Embryonic facial prominence (tissue), 1 donor: ENCODE data around the gene AKR1C2.
"Not testable (repeated sequence)": the region's sequence is repeated elsewhere in the genome, so short reads cannot be mapped to it uniquely, and the experiment has no call there.

ENCODE experiments used
- DNase-seq: peaks from one replicate; pipeline ENCODE4 v3.0.0-alpha.2; 2016; ENCODE audit errors: extremely low spot score

AKR1C2 gene

GRCh38 chr10:5025461-5025881, 21.8 kb upstream of the AKR1C2 start:
- not testable (repeated sequence) for DNase-seq

GRCh38 chr10:5023177-5023805, 19.6 kb upstream of the AKR1C2 start:
- DNase-seq, result no peak

GRCh38 chr10:5021624-5022290, 18.1 kb upstream of the AKR1C2 start:
- DNase-seq, result not testable (repeated sequence)

GRCh38 chr10:5019770-5020612, 16.3 kb upstream of the AKR1C2 start:
- not testable (repeated sequence) for DNase-seq

- DNase-seq, result not testable (repeated sequence)
Measured at GRCh38 chr10:5018671-5019277, 15.1 kb upstream of the AKR1C2 start.

- DNase-seq, result no peak
Measured at GRCh38 chr10:5018134-5018533, 14.5 kb upstream of the AKR1C2 start.

- DNase-seq, result no peak
Measured at GRCh38 chr10:5014936-5015335, 11.3 kb upstream of the AKR1C2 start.

GRCh38 chr10:5014200-5014910, 10.7 kb upstream of the AKR1C2 start:
- DNase-seq, result not testable (repeated sequence)

- DNase-seq, result no peak
Measured at GRCh38 chr10:5013385-5013784, 9.7 kb upstream of the AKR1C2 start.

GRCh38 chr10:5012595-5012994, 8.9 kb upstream of the AKR1C2 start:
- DNase-seq, result no peak

GRCh38 chr10:5011392-5011791, 7.7 kb upstream of the AKR1C2 start:
- not testable (repeated sequence) for DNase-seq

- DNase-seq, result not testable (repeated sequence)
Measured at GRCh38 chr10:5010043-5010442, 6.4 kb upstream of the AKR1C2 start.

- not testable (repeated sequence) for DNase-seq
Measured at GRCh38 chr10:5008857-5009548, 5.3 kb upstream of the AKR1C2 start.

- not testable (repeated sequence) for DNase-seq
Measured at GRCh38 chr10:5004501-5004900, 844 bp upstream of the AKR1C2 start.

GRCh38 chr10:5004030-5004385, 351 bp upstream of the AKR1C2 start:
- DNase-seq, result not testable (repeated sequence)

GRCh38 chr10:5002013-5002727, 1.5 kb downstream of the AKR1C2 start:
- DNase-seq, result no peak

- DNase-seq, result no peak
Measured at GRCh38 chr10:4998671-4999070, 5.0 kb downstream of the AKR1C2 start.

- DNase-seq, result not testable (repeated sequence)
Measured at GRCh38 chr10:4994260-4994659, 9.4 kb downstream of the AKR1C2 start.

- DNase-seq, result not testable (repeated sequence)
Measured at GRCh38 chr10:4992564-4992963, 11.1 kb downstream of the AKR1C2 start.

- not testable (repeated sequence) for DNase-seq
Measured at GRCh38 chr10:4991463-4991862, 12.2 kb downstream of the AKR1C2 start.
